Stimulated activated memory B cell treated with anti-CD40 and anti-IgM and Interleukin-4, amounts not matched to agents 10 μg/mL and 1 μg/mL and 100 μg/mL, for 72 hours (primary cell): ENCODE results near the gene BTG2.
A peak's percentile ranks its signal among the peaks of the same experiment; 100 is the strongest.
"Not testable (repeated sequence)": the region's sequence is repeated elsewhere in the genome, so short reads cannot be mapped to it uniquely, and the experiment has no call there.

ENCODE experiments used
- ATAC-seq: fragments of 150-1000 bp; cut with Tn5 transposase; 2 replicates; pipeline ENCODE4 v1.10.0; 2021
- H3K27ac Mint-ChIP-seq: one replicate; pipeline ENCODE4 v1.8.0; 2022; ENCODE audit warnings: mild to moderate bottlenecking, mixed read lengths
- H3K27me3 Mint-ChIP-seq: one replicate; pipeline ENCODE4 v1.8.0; 2022; ENCODE audit warnings: mixed read lengths
- H3K36me3 Mint-ChIP-seq: one replicate; pipeline ENCODE4 v1.8.0; 2022; ENCODE audit warnings: mixed read lengths
- H3K4me1 Mint-ChIP-seq: one replicate; pipeline ENCODE4 v1.8.0; 2022; ENCODE audit warnings: mixed read lengths
- H3K4me3 Mint-ChIP-seq: one replicate; pipeline ENCODE4 v1.8.0; 2022; ENCODE audit warnings: mild to moderate bottlenecking, moderate library complexity, mixed read lengths
- H3K9me3 Mint-ChIP-seq: one replicate; pipeline ENCODE4 v1.8.0; 2022; ENCODE audit warnings: mixed read lengths

BTG2 gene

GRCh38 chr1:203299719-203300429 lies 5.4 kb upstream of the BTG2 start:
- Mint-ChIP-seq H3K27ac (peak overlapping the region; percentile 83), H3K4me3 (peak overlapping the region; percentile 33), H3K4me1 (peaks cover 93% of the 10 kb centered on the region)
- H3K9me3 Mint-ChIP-seq, H3K27me3 Mint-ChIP-seq, H3K36me3 Mint-ChIP-seq, ATAC-seq: not testable (repeated sequence)

- ATAC-seq: no peak
- Mint-ChIP-seq H3K4me1 (peaks cover 84% of the 10 kb centered on the region), H3K9me3 (no peaks in the 10 kb centered on the region), H3K4me3 (peak overlapping the region; percentile 25), H3K36me3 (peaks cover under 1% of the 10 kb centered on the region), H3K27me3 (no peaks in the 10 kb centered on the region), H3K27ac (peak overlapping the region; percentile 83)
Measured at GRCh38 chr1:203300441-203301330, 4.6 kb upstream of the BTG2 start.

GRCh38 chr1:203301331-203301668 lies 4.0 kb upstream of the BTG2 start:
- H3K27me3 Mint-ChIP-seq: no peaks in the 10 kb centered on the region
- no peak for ATAC-seq
- H3K27ac Mint-ChIP-seq: peak overlapping the region; percentile 83
- H3K9me3 Mint-ChIP-seq: no peaks in the 10 kb centered on the region
- peaks cover 6% of the 10 kb centered on the region for H3K36me3 Mint-ChIP-seq
- H3K4me3 Mint-ChIP-seq: no peak overlapping the region
- H3K4me1 Mint-ChIP-seq: peaks cover 78% of the 10 kb centered on the region

GRCh38 chr1:203302456-203302855 lies 2.9 kb upstream of the BTG2 start:
- ATAC-seq: no peak
- no peaks in the 10 kb centered on the region for H3K27me3 Mint-ChIP-seq
- H3K9me3 Mint-ChIP-seq: no peaks in the 10 kb centered on the region
- H3K4me3 Mint-ChIP-seq: no peak overlapping the region
- peak overlapping the region; percentile 80 for H3K27ac Mint-ChIP-seq
- peaks cover 18% of the 10 kb centered on the region for H3K36me3 Mint-ChIP-seq
- H3K4me1 Mint-ChIP-seq: peaks cover 72% of the 10 kb centered on the region

GRCh38 chr1:203302894-203303293 lies 2.4 kb upstream of the BTG2 start:
- peak overlapping the region; percentile 80 for H3K27ac Mint-ChIP-seq
- no peak for ATAC-seq
- no peak overlapping the region for H3K4me3 Mint-ChIP-seq

GRCh38 chr1:203304391-203304918 lies 864 bp upstream of the BTG2 start:
- peak overlapping the region; percentile 97 for H3K4me3 Mint-ChIP-seq
- H3K36me3 Mint-ChIP-seq: peaks cover 38% of the 10 kb centered on the region
- no peak for ATAC-seq
- no peaks in the 10 kb centered on the region for H3K27me3 Mint-ChIP-seq
- peaks cover 67% of the 10 kb centered on the region for H3K4me1 Mint-ChIP-seq
- H3K27ac Mint-ChIP-seq: peak overlapping the region; percentile 80
- H3K9me3 Mint-ChIP-seq: no peaks in the 10 kb centered on the region

More at GRCh38 chr1:203302894-203303293, 2.4 kb upstream of the BTG2 start:
- H3K4me1 Mint-ChIP-seq: peaks cover 71% of the 10 kb centered on the region
- no peaks in the 10 kb centered on the region for H3K9me3 Mint-ChIP-seq
- H3K27me3 Mint-ChIP-seq: no peaks in the 10 kb centered on the region
- H3K36me3 Mint-ChIP-seq: peaks cover 22% of the 10 kb centered on the region

- H3K4me3 Mint-ChIP-seq: peak overlapping the region; percentile 97
- H3K9me3 Mint-ChIP-seq: no peaks in the 10 kb centered on the region
- no peaks in the 10 kb centered on the region for H3K27me3 Mint-ChIP-seq
- H3K4me1 Mint-ChIP-seq: peaks cover 67% of the 10 kb centered on the region
- peak overlapping the region; percentile 80 for H3K27ac Mint-ChIP-seq
- H3K36me3 Mint-ChIP-seq: peaks cover 49% of the 10 kb centered on the region
- ATAC-seq: peak; percentile 10
Measured at GRCh38 chr1:203305809-203306088, 430 bp downstream of the BTG2 start.

- peak; percentile 34 for ATAC-seq
- Mint-ChIP-seq H3K9me3 (no peaks in the 10 kb centered on the region), H3K27me3 (no peaks in the 10 kb centered on the region), H3K4me1 (peaks cover 67% of the 10 kb centered on the region), H3K4me3 (peak overlapping the region; percentile 97), H3K36me3 (peaks cover 55% of the 10 kb centered on the region), H3K27ac (peak overlapping the region; percentile 80)
Measured at GRCh38 chr1:203306089-203306964, 1.0 kb downstream of the BTG2 start.

- Mint-ChIP-seq H3K27ac (peak overlapping the region; percentile 80), H3K36me3 (peaks cover 57% of the 10 kb centered on the region), H3K4me3 (peak overlapping the region; percentile 97), H3K4me1 (peaks cover 72% of the 10 kb centered on the region), H3K27me3 (no peaks in the 10 kb centered on the region), H3K9me3 (no peaks in the 10 kb centered on the region)
- ATAC-seq: no peak
Measured at GRCh38 chr1:203306965-203307541, 1.7 kb downstream of the BTG2 start.

- peak overlapping the region; percentile 97 for H3K4me3 Mint-ChIP-seq
- ATAC-seq: no peak
- no peaks in the 10 kb centered on the region for H3K27me3 Mint-ChIP-seq
- H3K27ac Mint-ChIP-seq: peak overlapping the region; percentile 80
- H3K36me3 Mint-ChIP-seq: peaks cover 57% of the 10 kb centered on the region
- H3K9me3 Mint-ChIP-seq: no peaks in the 10 kb centered on the region
- peaks cover 71% of the 10 kb centered on the region for H3K4me1 Mint-ChIP-seq
Measured at GRCh38 chr1:203307641-203308126, 2.4 kb downstream of the BTG2 start.

- H3K27ac Mint-ChIP-seq: peak overlapping the region; percentile 80
- no peak for ATAC-seq
- peak overlapping the region; percentile 97 for H3K4me3 Mint-ChIP-seq
- peaks cover 67% of the 10 kb centered on the region for H3K4me1 Mint-ChIP-seq
- H3K27me3 Mint-ChIP-seq: no peaks in the 10 kb centered on the region
- peaks cover 60% of the 10 kb centered on the region for H3K36me3 Mint-ChIP-seq
- no peaks in the 10 kb centered on the region for H3K9me3 Mint-ChIP-seq
Measured at GRCh38 chr1:203308328-203308922, 3.1 kb downstream of the BTG2 start.

GRCh38 chr1:203308923-203309331 lies 3.6 kb downstream of the BTG2 start:
- peaks cover 67% of the 10 kb centered on the region for H3K4me1 Mint-ChIP-seq
- H3K4me3 Mint-ChIP-seq: peak overlapping the region; percentile 97
- H3K27ac Mint-ChIP-seq: peak overlapping the region; percentile 80
- H3K27me3 Mint-ChIP-seq: no peaks in the 10 kb centered on the region
- peaks cover under 1% of the 10 kb centered on the region for H3K9me3 Mint-ChIP-seq
- peaks cover 65% of the 10 kb centered on the region for H3K36me3 Mint-ChIP-seq
- no peak for ATAC-seq

- ATAC-seq: peak; percentile 25
- H3K4me1 Mint-ChIP-seq: peaks cover 72% of the 10 kb centered on the region
- H3K9me3 Mint-ChIP-seq: peaks cover 3% of the 10 kb centered on the region
- no peaks in the 10 kb centered on the region for H3K27me3 Mint-ChIP-seq
- H3K4me3 Mint-ChIP-seq: no peak overlapping the region
- peaks cover 59% of the 10 kb centered on the region for H3K36me3 Mint-ChIP-seq
- H3K27ac Mint-ChIP-seq: peak overlapping the region; percentile 80
Measured at GRCh38 chr1:203311368-203312301, 6.3 kb downstream of the BTG2 start.
